Left renal cortex interstitium (tissue), 4 donors: ENCODE measurements around the gene ARHGEF26. TPM values are rescaled to one million over a fixed set of nuclear protein-coding genes. Genes with fewer than 3 reads are reported as not detected.

ENCODE experiments used
- polyA plus RNA-seq, 4 donors: library from polyadenylated mRNA; unstranded; fragments of 120-200 nt; gene quantifications; one replicate each; pipeline ENCODE4 v1.2.1, GENCODE V29; 2013; ENCODE audit not compliant: insufficient read length in 4 of 4

Gene ARHGEF26
- polyA plus RNA-seq, 4 donors, result 13.6 to 16.3 (median 15.1) TPM

Other genes starting within 250 kb of the ARHGEF26 start
- gene DHX36, start 203.1 kb downstream of the ARHGEF26 start, polyA plus RNA-seq, result 10 to 100 TPM; 63.5 to 89.8 (median 73.7) TPM